ENCODE measurements around the gene AGTPBP1. TPM values are rescaled to one million over a fixed set of nuclear protein-coding genes. Genes with fewer than 3 reads are reported as not detected.
A peak's percentile ranks its signal among the peaks of the same experiment; 100 is the strongest.

The AGTPBP1 gene
- total RNA-seq, 2 experiments from 2014 or later: 39.8 to 45.9 TPM

DNA sequence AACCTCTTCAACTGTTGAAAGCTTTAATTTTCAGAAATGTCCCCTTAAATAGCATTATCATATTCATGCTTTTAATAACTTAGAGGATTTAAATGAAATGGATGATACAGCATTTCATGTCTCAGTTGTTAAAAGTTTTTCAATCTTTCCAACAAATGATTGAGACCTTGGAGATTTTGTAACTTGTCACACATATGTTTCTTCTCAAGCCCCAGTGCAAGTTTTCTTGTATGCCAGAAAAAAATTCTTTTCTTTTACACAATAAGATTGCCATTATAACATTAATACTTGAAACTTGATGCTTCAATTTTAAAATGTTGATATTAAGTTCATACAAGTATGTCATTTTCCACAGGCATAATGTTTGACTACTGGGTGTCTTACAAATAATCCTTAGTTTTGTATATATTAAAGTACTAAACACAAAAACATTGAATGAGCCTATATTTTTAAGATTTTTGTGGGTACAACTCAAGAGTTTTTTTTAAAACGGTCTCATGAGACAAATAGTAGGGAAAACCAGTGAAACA, 124.5 kb downstream of the AGTPBP1 start:
- H3K27me3 Mint-ChIP-seq: no peaks in the 10 kb centered on the region
- H3K27ac Mint-ChIP-seq: no peak overlapping the region
- H3K4me1 Mint-ChIP-seq: no peaks in the 10 kb centered on the region
- peaks cover 11% of the 10 kb centered on the region for H3K36me3 Mint-ChIP-seq (ENCODE audit: low read depth)
- CTCF ChIA-PET: interaction anchor here (0.7 kb wide), 1 partner anchor 1975 kb away, joined by 4 read pairs; no protein-coding TSS in a partner anchor
- no peaks in the 10 kb centered on the region for H3K9me3 Mint-ChIP-seq (ENCODE audit: low read depth)
- POLR2A ChIA-PET: no interaction called here
- H3K4me3 Mint-ChIP-seq: no peak overlapping the region
- intact Hi-C loops (cut with DNase I, micrococcal nuclease): loop anchor here in 1 of 2 experiments (10.0 kb wide), 1 partner anchor 922 kb away; no protein-coding TSS in a partner anchor
- DNase-seq (no peak), ATAC-seq (no peak)

GRCh38 chr9:85615792-85616191, 126.0 kb downstream of the AGTPBP1 start:
- intact Hi-C loops (cut with DNase I, micrococcal nuclease): loop anchor here in 1 of 2 experiments (10.0 kb wide), 1 partner anchor 921 kb away; no protein-coding TSS in a partner anchor
- Mint-ChIP-seq H3K4me3 (no peak overlapping the region), H3K4me1 (no peaks in the 10 kb centered on the region), H3K27ac (no peak overlapping the region), H3K27me3 (no peaks in the 10 kb centered on the region), H3K9me3 (ENCODE audit: low read depth) (no peaks in the 10 kb centered on the region), H3K36me3 (ENCODE audit: low read depth) (peaks cover 11% of the 10 kb centered on the region)
- DNase-seq (no peak), ATAC-seq (no peak)
- POLR2A ChIA-PET: no interaction called here
- CTCF ChIA-PET: no interaction called here

DNA sequence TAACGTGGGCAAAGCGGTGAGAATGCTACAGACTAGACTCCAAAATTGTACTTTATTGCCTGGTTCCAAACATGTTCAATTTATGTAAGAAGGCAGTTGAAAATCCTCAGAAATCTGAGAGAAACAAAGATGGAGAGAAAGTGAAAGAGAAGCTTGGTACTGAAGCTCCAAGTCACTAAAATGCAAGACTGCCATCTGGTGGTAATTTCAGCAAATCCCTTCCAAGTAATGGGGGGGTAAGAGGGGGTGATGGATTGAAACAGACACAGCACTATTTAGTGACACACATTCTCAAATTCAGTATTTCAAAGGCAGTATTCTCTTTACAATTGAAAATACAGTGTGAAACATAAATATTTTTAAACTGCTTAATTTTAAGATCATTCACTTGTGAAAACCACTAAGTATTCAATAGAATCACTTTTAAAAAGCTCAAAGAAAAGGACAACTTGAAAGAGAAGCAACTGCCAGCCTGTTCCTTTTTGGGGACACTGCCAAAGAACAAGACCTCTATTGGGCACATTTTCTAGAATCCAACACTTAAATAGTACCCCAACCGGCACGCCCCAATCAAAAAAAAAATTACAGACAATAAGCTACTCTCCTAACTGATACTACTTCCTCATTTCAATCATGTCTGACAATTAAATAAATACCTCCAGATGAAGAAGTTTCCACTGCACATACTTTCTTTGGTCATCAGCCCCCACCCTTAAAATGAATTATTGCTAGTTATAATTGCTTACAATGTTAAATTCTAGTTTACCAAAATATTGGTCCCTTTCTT, 131.5 kb downstream of the AGTPBP1 start:
- intact Hi-C loops (cut with DNase I, micrococcal nuclease): loop anchor here (2.0 to 10.0 kb wide), 3 partner anchors 915 to 1213 kb away; no protein-coding TSS in a partner anchor
- H3K27me3 Mint-ChIP-seq: no peaks in the 10 kb centered on the region

DNA sequence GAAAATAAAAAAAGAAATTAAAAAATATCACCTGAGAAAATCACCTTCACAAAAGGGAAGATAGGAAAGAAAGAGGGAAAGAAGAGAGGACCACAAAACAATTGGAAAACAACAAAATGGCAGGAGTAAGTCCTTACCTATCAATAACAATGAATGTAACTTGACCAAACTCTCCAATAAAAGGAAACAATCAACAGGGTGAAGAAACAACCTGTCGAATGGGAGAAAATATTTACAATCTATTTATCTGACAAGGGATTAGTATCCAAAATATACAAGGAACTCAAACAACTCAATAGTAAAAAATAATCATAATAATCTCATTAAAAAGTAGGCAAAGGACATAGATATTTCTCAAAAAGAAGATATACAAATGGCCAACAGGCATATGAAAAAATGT, 135.8 kb downstream of the AGTPBP1 start:
- peaks cover 8% of the 10 kb centered on the region for H3K4me1 Mint-ChIP-seq
- H3K9me3 Mint-ChIP-seq (ENCODE audit: low read depth): no peaks in the 10 kb centered on the region
- ChIA-PET POLR2A (no interaction called here), CTCF (no interaction called here)
- H3K27me3 Mint-ChIP-seq: no peaks in the 10 kb centered on the region
- H3K4me3 Mint-ChIP-seq: no peak overlapping the region
- peaks cover 17% of the 10 kb centered on the region for H3K36me3 Mint-ChIP-seq (ENCODE audit: low read depth)
- DNase-seq (no peak), ATAC-seq (no peak)
- intact Hi-C loops (cut with DNase I, micrococcal nuclease): no loop called here
- H3K27ac Mint-ChIP-seq: no peak overlapping the region

More for the DNA sequence above, 131.5 kb downstream of the AGTPBP1 start:
- H3K36me3 Mint-ChIP-seq (ENCODE audit: low read depth): peaks cover 4% of the 10 kb centered on the region
- no peaks in the 10 kb centered on the region for H3K9me3 Mint-ChIP-seq (ENCODE audit: low read depth)
- CTCF ChIA-PET: interaction anchor here (0.6 to 4.1 kb wide), 30 partner anchors 9 to 1222 kb away, joined by 3 to 43 read pairs (median 4); no protein-coding TSS in a partner anchor
- H3K4me3 Mint-ChIP-seq: peak overlapping the region; percentile 32
- POLR2A ChIA-PET: interaction anchor here (1.1 kb wide), 1 partner anchor 1213 kb away, joined by 4 read pairs; no protein-coding TSS in a partner anchor
- peak overlapping the region; percentile 64 for H3K27ac Mint-ChIP-seq
- DNase-seq (no peak), ATAC-seq (peak; percentile 92)
- peaks cover 8% of the 10 kb centered on the region for H3K4me1 Mint-ChIP-seq

DNA sequence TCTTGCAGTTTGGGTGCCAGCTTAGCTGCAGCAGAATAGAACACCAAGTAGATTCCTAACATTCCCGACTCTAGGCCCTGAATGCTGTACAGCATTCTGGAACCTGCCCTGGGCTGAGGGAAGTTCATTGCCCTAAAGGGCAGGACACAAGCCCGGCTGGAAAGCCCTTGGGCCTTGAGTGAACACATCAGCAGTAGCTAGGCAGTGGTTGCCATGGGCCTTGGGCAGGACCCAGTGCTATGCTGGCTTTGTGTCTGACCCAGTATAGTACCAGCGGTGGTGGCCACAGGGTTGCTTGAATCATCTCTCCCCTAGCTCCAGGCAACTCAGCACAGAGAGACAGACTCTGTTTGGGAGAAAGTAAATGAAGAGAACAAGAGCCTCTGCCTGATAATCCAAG, 137.8 kb downstream of the AGTPBP1 start:
- DNase-seq (no peak), ATAC-seq (no peak)
- intact Hi-C loops (cut with DNase I, micrococcal nuclease): no loop called here
- peaks cover 5% of the 10 kb centered on the region for H3K4me1 Mint-ChIP-seq
- POLR2A ChIA-PET: no interaction called here
- H3K27me3 Mint-ChIP-seq: no peaks in the 10 kb centered on the region
- CTCF ChIA-PET: no interaction called here
- no peak overlapping the region for H3K4me3 Mint-ChIP-seq
- no peaks in the 10 kb centered on the region for H3K9me3 Mint-ChIP-seq (ENCODE audit: low read depth)
- no peak overlapping the region for H3K27ac Mint-ChIP-seq
- peaks cover 17% of the 10 kb centered on the region for H3K36me3 Mint-ChIP-seq (ENCODE audit: low read depth)

- CTCF ChIA-PET: no interaction called here
- Mint-ChIP-seq H3K27ac (no peak overlapping the region), H3K4me3 (no peak overlapping the region), H3K9me3 (ENCODE audit: low read depth) (no peaks in the 10 kb centered on the region), H3K36me3 (ENCODE audit: low read depth) (peaks cover 16% of the 10 kb centered on the region), H3K27me3 (no peaks in the 10 kb centered on the region), H3K4me1 (peaks cover 3% of the 10 kb centered on the region)
- ATAC-seq (no peak), DNase-seq (no peak)
- POLR2A ChIA-PET: no interaction called here
- intact Hi-C loops (cut with DNase I, micrococcal nuclease): no loop called here
Measured at GRCh38 chr9:85602742-85603141, 139.0 kb downstream of the AGTPBP1 start.

- intact Hi-C loops (cut with DNase I, micrococcal nuclease): no loop called here
- Mint-ChIP-seq H3K4me1 (peaks cover 3% of the 10 kb centered on the region), H3K36me3 (ENCODE audit: low read depth) (peaks cover 16% of the 10 kb centered on the region), H3K27me3 (no peaks in the 10 kb centered on the region), H3K4me3 (no peak overlapping the region), H3K9me3 (ENCODE audit: low read depth) (no peaks in the 10 kb centered on the region), H3K27ac (no peak overlapping the region)
- ATAC-seq (peak; percentile 36), DNase-seq (peak; percentile 29)
- POLR2A ChIA-PET: no interaction called here
- CTCF ChIA-PET: interaction anchor here (1.3 kb wide), 1 partner anchor 9 kb away, joined by 3 read pairs; no protein-coding TSS in a partner anchor
Measured at GRCh38 chr9:85600675-85601263, 141.0 kb downstream of the AGTPBP1 start.

GRCh38 chr9:85599540-85600105, 142.1 kb downstream of the AGTPBP1 start:
- POLR2A ChIA-PET: no interaction called here
- CTCF ChIA-PET: interaction anchor here (1.3 kb wide), 1 partner anchor 10 kb away, joined by 3 read pairs; no protein-coding TSS in a partner anchor
- H3K27ac Mint-ChIP-seq: no peak overlapping the region
- H3K4me3 Mint-ChIP-seq: no peak overlapping the region
- DNase-seq (no peak), ATAC-seq (no peak)
- peaks cover 3% of the 10 kb centered on the region for H3K4me1 Mint-ChIP-seq
- H3K27me3 Mint-ChIP-seq: no peaks in the 10 kb centered on the region
- intact Hi-C loops (cut with DNase I, micrococcal nuclease): no loop called here
- H3K9me3 Mint-ChIP-seq (ENCODE audit: low read depth): no peaks in the 10 kb centered on the region
- H3K36me3 Mint-ChIP-seq (ENCODE audit: low read depth): peaks cover 16% of the 10 kb centered on the region

DNA sequence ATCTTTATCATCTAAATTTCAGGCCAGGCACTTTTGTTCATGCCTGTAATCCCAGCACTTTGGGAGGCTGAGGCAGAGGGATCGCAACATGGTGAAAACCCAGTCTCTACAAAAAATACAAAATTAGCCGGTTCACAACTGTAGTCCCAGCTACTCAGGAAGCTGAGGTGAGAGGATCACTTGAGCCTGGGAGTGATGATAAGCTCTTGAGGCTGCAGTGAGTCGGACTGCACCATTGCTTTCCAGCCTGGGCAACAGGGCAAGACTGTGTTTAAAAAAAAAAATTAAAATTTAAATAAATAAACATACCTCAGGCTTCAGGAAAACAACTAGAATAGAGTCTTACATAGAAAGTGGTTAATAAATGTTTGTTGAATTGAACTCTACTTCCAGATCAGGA, 147.4 kb downstream of the AGTPBP1 start:
- DNase-seq: no peak
- no peak overlapping the region for H3K27ac Mint-ChIP-seq
- no peak overlapping the region for H3K4me3 Mint-ChIP-seq
- no peaks in the 10 kb centered on the region for H3K4me1 Mint-ChIP-seq
- peaks cover 5% of the 10 kb centered on the region for H3K36me3 Mint-ChIP-seq (ENCODE audit: low read depth)
- POLR2A ChIA-PET: no interaction called here
- intact Hi-C loops (cut with DNase I, micrococcal nuclease): no loop called here
- H3K27me3 Mint-ChIP-seq: no peaks in the 10 kb centered on the region
- H3K9me3 Mint-ChIP-seq (ENCODE audit: low read depth): no peaks in the 10 kb centered on the region
- CTCF ChIA-PET: interaction anchor here (1.6 to 3.5 kb wide), 2 partner anchors 16 to 314 kb away, joined by 5 to 12 read pairs; no protein-coding TSS in a partner anchor
- ATAC-seq: no peak

DNA sequence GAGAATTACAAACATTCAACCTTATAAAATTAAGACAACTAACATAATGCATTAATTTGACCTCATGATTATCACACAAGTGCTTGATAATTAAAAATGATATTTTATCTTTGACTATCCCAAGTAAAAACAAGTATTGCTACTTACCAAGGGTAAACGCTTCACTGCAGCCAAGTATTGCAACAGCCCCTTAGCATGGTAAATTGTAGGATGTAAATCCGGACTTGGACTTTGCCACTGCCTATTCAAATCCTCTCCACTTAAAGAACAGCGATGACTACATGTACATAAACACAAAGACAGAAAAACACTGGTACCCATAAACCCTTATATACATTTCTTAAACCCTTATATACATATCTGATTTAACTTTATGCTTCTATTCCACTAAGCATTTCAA, 155.1 kb downstream of the AGTPBP1 start:
- Mint-ChIP-seq H3K27me3 (no peaks in the 10 kb centered on the region), H3K4me1 (no peaks in the 10 kb centered on the region), H3K4me3 (no peak overlapping the region), H3K36me3 (ENCODE audit: low read depth) (peaks cover 9% of the 10 kb centered on the region), H3K27ac (no peak overlapping the region), H3K9me3 (ENCODE audit: low read depth) (no peaks in the 10 kb centered on the region)
- ATAC-seq (no peak), DNase-seq (no peak)
- POLR2A ChIA-PET: no interaction called here
- CTCF ChIA-PET: no interaction called here
- intact Hi-C loops (cut with DNase I, micrococcal nuclease): no loop called here

DNA sequence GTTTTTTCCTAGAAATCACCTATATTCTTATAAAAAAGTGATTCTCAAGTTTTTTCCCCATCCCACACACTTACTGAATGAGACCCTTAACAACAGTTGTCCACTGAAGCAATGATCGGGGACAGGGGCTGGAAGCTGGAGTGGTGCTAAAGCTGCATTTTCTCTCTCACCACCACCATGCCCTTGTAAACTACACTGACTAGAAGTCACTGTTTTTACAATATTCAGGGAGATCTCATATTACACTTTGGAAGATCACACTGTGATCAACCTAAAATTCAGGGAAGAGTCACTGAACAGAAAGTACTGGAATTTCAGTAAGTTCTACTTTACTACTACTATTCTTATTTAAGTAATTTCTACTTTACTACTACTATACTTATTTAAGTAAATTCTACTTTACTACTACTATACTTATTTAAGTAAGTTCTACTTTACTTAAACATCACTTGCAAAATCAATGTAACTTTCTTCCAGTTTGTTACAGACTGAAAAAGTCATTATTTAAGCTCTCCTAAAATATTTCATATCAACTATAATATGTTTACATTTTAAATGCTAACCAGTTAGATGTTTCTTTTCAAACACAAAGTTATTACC, 164.3 kb downstream of the AGTPBP1 start:
- Mint-ChIP-seq H3K4me1 (no peaks in the 10 kb centered on the region), H3K9me3 (ENCODE audit: low read depth) (no peaks in the 10 kb centered on the region), H3K4me3 (no peak overlapping the region), H3K27me3 (no peaks in the 10 kb centered on the region), H3K36me3 (ENCODE audit: low read depth) (peaks cover 16% of the 10 kb centered on the region), H3K27ac (no peak overlapping the region)
- intact Hi-C loops (cut with DNase I, micrococcal nuclease): no loop called here
- no peak for ATAC-seq
- ChIA-PET POLR2A (no interaction called here), CTCF (interaction anchor here (2.1 kb wide), 1 partner anchor 33 kb away, joined by 6 read pairs; no protein-coding TSS in a partner anchor)
- no peak for DNase-seq

Data from activated CD4-positive, alpha-beta T cell treated with anti-CD3 and anti-CD28 coated beads for 36 hours (primary cell).